Stimulated activated CD8-positive, alpha-beta memory T cell treated with anti-CD3 and anti-CD28 coated beads, Interleukin-15, amount 100 ng/mL, for 4 hours (primary cell): ENCODE measurements around the gene GPR17.

ENCODE experiments used
- DNase-seq, 2 donors: peaks; one replicate each; pipeline ENCODE4 v3.0.0-alpha.2; 2020; ENCODE audit warnings: low read depth in 2 of 2

GPR17 gene

DNA sequence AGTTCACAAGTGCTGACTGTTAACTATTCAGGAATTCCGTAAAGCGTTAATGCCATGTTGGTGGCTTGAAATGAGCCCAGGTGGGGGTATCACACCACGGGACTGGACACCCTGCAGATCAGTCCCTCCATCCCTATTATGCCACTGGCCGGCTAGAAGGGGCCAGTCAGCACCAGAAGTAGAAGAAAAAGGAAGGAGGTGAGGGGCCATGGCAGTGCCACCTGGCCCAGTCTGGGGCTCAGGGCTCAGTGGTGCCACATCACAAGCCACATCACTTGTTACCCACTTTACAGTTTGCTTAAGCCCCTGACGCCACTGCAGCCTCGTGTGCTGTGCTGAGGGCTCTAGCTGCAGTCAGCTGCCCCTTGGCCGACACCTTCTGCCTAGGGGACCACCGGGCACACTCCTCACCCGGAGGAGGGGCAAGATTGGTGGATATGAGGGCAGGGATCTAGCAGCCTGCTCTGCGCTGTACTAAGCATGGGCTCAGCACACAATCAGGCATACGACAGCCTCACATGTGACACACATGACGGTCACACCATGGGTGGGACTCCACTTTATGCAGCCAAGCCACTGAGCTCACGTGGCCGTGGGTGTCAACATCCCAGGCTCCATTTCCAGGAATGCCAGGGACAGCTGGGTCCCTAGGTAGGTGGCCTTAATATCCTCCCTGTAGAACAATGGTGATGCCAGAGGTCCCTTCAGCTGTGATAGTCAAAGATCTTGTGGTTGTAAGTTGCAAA lies 25.8 kb downstream of the GPR17 start:
- no peak for DNase-seq

DNA sequence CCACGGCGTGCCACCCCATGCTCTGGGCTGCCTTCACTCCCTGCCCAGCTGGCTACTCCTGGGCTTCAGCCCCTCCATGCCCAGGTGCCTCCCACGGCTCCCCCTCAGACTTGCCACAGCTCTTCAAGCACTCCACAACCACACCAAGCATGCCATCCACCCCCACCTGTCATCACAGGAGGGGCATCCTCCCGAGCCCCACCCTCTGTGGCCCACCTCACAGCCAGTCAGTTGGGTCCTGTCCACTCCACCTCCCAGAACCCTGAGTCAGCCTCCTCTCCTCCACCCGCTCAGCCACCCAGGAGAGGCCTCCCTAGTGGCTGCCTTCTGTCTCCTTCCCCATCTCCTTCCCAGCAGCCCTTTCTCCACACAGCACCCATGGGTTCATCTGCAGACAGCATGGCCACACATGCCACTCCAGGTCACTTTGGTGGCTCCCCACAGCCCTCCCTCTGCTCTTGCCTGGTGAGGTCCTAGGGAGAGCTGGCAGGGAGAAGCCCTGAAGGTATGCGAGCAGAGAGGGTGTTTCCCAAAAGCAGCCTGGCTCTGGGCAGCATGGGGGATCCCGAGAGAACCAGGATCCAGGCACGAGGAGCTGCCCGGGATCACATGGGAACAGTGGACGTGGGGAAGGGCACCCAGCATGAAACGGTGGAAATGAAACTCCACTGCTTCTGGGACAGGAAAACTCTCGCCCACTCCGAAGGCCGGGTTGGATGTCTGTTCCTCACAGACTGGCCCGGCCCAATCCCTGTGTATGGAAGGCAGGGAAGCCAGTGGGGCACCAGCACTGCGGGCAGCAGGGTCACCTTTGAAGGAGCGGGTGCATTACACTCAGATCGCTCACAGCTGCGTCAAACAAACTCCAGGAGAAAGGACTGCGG lies 26.6 kb downstream of the GPR17 start:
- no peak for DNase-seq

DNA sequence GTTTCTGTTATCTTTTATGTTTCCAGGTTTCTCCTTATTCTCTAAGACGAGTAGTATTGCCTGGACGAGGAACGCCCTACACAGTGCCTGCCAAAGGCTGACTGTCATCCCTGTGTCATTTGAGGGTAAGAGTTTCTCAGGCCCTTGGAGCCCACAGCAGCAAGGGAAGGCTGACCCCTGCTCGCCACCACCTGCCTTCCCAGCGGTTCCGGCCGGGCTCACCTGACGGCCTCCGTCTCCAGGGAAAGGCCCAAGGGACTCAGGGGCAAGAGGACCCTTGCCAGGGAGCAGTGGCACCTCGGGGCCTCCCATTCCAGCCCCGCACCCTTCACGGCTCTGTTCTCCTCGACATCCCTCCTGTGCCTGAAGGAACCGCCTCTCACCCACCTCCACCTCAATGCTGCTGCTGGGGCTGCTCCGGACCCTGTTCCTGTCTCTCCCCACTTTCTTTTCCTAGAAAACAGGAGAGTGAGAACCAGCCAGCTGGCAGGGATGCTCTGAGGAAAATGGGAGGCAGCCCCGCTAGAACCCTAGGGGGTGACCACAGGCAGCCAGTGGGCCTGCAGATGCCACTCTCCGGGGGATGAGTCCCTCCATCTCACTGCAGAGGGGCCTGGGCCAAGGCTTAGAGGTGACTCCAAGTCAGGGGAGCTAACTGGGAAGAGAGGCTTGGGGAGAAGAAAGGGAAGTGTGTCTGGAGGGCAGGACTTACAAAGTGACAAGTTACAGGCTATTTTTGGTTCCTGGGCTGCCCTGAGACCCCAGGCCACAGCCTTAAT lies 27.5 kb downstream of the GPR17 start:
- no peak for DNase-seq

GRCh38 chr2:127674241-127675209 lies 28.6 kb downstream of the GPR17 start:
- no peak for DNase-seq

- no peak for DNase-seq
Measured at GRCh38 chr2:127675331-127676261, 29.6 kb downstream of the GPR17 start, which contains the start of gene LIMS2. Gene LIMS2 (minus strand): TSS chr2:127675530. CDS start chr2:127675024, 506 bp downstream.

- DNase-seq: no peak
Measured at GRCh38 chr2:127676906-127677305, 31.0 kb downstream of the GPR17 start.

- no peak for DNase-seq
Measured at GRCh38 chr2:127678531-127678930, 32.6 kb downstream of the GPR17 start.

- DNase-seq: no peak
Measured at GRCh38 chr2:127678991-127679390, 33.0 kb downstream of the GPR17 start.

- DNase-seq: no peak
Measured at GRCh38 chr2:127679680-127680361, 33.9 kb downstream of the GPR17 start.

DNA sequence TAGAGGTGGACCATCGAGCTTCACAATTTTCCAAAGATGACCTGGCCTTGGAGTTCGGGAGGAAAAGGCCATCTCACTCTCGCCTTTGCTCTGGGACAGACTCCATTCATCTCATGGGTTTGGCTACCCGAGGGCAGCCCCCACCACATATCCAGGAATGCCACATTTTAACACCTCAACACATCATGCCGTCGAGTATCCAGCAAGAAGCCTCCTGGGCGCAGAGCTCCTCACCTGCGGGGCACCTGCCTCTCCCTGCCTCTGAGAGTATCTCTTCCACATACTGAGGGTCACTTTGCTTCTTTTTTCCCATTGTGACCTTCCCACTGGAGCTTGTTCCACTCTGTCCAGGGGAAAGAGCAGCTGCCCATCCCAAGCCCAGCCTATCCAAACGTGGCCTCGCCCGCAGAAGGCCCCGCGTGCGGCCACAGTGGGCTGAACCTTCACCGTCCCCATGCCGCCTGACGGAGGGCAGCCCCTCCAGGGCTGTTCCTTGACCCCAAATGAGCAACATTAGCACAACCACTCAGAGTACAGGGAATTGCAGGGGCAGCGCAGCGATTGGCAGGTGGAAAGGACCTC lies 34.8 kb downstream of the GPR17 start:
- DNase-seq: no peak

DNA sequence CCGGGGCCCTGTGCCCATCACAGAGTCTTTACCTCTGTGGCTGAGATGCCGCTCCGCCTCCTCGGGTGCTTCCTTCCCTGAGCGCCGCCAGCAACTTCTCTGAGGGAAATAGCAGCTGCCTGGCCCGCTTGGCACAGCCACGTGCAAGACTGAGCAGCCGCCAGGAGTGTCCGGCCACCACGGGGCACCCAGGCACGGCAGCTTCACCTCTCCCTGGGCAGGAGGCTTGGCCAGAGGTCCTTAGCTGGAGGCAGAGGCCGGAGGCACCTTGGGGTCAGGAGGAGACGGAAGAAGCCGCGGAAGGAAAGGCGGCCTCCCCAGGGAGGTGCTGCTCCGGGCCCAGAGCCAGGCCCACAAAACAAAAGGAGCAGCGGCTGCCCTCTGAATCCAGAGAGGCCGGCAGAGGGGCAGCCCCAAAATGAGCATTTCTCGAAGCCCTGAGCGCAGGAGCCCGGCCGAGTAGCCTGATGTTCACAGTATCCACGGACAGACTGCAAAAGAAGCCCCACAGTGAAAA lies 35.4 kb downstream of the GPR17 start:
- no peak for DNase-seq

GRCh38 chr2:127681976-127682857 lies 36.3 kb downstream of the GPR17 start:
- DNase-seq: no peak

- no peak for DNase-seq
Measured at GRCh38 chr2:127683056-127683455, 37.1 kb downstream of the GPR17 start.

DNA sequence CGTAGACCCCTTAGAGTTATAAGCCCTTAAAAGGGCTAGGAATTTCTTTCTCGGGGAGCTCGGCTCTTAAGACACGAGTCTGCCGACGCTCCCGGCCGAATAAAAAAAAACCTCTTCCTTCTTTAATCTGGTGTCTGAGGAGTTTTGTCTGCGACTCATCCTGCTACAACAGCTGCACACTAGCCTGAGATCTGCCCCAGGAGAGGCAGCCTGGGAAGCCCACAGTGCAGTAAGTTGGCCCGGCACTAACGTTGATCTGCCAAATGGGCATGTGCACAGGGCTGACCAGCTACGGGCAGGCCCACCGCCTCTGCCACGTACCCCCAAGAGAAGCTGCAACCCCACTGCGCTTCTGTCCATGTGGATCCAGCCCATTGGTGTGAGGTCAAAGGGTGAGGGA lies 37.8 kb downstream of the GPR17 start:
- DNase-seq: no peak

DNA sequence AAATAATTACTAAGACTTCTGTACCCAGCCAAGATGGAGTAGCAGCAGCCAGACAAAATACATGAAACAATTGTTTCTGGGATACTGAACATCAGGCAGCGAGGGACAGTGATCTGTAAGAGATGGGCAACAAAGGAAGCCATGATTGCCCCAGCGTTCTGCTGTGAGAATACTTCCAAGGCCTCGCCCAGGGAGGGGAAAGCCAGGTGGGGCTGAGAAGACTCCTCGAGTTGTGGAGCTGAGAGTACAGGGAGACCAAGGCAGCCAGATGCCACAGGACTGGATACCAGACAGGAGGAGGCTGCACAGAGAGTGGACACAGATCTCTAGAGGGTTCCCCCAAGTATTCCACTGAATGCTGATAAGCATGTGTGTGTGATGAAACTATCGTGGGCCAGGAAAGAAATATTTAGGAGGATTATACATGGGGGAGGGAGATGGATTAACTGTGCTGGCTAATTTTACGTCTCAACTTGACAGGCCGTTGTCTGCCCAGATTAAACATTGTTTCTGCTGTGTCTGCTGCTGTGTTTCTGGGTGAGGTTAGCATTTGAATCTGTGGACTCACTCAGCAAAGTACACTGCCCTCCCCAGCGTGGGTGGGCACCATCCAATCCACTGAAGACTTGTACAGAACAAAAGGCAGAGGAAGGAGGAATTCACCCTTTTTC lies 39.6 kb downstream of the GPR17 start:
- no peak for DNase-seq

- DNase-seq: no peak
Measured at GRCh38 chr2:127688405-127688804, 42.5 kb downstream of the GPR17 start.

- no peak for DNase-seq
Measured at GRCh38 chr2:127690696-127691095, 44.7 kb downstream of the GPR17 start.
